GM12872 (cell line): ENCODE results near the gene IL4.

Experiments
- TF ChIP-seq, protein P1 (sequence below): IDR thresholded peaks from 3 replicates; pipeline ENCODE4 v1.5.1; 2011; ENCODE audit warnings: low read depth, mild to moderate bottlenecking, low read length, moderate library complexity; ENCODE audit not compliant: insufficient read depth

IL4 gene

DNA sequence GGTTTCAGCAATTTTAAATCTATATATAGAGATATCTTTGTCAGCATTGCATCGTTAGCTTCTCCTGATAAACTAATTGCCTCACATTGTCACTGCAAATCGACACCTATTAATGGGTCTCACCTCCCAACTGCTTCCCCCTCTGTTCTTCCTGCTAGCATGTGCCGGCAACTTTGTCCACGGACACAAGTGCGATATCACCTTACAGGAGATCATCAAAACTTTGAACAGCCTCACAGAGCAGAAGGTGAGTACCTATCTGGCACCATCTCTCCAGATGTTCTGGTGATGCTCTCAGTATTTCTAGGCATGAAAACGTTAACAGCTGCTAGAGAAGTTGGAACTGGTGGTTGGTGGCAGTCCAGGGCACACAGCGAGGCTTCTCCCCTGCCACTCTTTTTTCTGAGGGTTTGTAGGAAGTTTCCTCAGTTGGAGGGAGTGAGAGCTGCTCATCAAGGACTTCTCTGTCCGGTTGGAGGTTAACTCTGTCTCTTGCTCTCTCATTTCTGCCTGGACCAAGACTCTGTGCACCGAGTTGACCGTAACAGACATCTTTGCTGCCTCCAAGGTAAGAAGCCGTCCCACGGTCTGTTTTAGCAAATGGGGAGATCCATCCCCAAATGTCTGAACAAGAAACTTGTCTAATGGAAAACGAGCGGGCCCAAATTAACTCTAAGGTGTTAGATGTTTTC, at the start of gene IL4:
Gene IL4 (plus strand): TSS at position 51 of the 692 bp plus-strand sequence. CDS start 62 bp downstream, at position 113.
- TF ChIP-seq, protein P1, sequence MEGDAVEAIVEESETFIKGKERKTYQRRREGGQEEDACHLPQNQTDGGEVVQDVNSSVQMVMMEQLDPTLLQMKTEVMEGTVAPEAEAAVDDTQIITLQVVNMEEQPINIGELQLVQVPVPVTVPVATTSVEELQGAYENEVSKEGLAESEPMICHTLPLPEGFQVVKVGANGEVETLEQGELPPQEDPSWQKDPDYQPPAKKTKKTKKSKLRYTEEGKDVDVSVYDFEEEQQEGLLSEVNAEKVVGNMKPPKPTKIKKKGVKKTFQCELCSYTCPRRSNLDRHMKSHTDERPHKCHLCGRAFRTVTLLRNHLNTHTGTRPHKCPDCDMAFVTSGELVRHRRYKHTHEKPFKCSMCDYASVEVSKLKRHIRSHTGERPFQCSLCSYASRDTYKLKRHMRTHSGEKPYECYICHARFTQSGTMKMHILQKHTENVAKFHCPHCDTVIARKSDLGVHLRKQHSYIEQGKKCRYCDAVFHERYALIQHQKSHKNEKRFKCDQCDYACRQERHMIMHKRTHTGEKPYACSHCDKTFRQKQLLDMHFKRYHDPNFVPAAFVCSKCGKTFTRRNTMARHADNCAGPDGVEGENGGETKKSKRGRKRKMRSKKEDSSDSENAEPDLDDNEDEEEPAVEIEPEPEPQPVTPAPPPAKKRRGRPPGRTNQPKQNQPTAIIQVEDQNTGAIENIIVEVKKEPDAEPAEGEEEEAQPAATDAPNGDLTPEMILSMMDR = no peak

DNA sequence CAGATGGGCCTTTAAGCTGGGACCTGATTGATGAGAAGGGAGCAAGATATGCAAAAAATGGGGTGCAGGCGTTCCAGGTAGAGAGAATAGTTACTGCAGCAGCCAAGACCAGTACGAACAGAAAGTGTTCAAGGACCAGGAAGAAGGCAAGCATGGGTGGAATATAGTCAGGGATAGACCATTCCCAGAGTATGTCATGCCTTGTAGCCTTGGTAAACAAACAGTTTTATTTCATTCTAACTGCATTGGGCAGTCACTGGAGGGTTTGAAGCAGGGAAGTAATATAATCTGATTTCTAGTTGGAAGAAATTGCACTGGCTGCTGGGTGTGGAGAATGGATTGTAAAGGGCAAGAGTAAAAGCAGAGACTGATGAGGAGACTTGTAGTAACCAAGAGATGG, 46.3 kb upstream of the IL4 start:
- TF ChIP-seq, protein P1 = no peak

DNA sequence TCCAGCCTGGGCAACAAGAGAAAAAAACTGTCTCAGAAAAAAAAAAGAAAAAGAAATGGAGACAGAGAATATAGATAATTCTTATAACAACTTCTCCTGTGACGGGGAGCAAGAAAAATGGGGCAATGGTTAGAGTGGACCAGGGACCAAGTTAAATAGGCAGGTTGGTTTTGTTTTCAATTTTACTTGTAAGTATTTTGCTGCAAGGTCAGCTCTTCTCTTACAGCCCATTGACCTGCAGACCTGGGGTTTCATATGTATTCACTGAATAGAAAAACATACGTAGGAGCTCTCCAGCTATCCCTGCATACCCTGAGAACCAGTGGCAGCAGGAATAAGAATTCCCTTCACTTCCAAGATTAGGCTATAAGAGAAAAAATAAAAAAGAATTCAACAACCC, 45.0 kb upstream of the IL4 start:
- TF ChIP-seq, protein P1 = no peak

- TF ChIP-seq, protein P1 = no peak
These were observed 44.4 kb upstream of the IL4 start for GRCh38 chr5:132629230-132629944.

DNA sequence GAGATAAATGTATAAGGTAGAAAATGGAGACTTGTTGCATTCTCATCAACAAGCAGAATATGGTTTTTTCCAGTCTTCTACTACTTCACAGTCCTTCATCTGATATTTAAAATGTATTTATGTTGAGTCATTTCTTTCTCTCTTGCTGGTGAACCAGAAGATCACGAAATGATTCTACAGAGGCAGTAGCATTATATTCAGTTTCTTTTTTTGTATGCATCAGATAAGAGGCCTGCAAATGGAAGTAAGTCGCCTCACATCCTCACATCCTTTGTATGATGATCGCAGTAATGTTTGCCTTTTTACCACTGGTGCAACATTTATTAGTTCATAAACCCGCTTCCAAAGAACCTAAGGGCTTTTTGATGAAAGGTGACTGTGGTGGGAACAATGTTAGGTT, 37.9 kb upstream of the IL4 start:
- TF ChIP-seq, protein P1 = no peak

GRCh38 chr5:132637241-132637640, 36.5 kb upstream of the IL4 start:
- TF ChIP-seq, protein P1 = no peak

DNA sequence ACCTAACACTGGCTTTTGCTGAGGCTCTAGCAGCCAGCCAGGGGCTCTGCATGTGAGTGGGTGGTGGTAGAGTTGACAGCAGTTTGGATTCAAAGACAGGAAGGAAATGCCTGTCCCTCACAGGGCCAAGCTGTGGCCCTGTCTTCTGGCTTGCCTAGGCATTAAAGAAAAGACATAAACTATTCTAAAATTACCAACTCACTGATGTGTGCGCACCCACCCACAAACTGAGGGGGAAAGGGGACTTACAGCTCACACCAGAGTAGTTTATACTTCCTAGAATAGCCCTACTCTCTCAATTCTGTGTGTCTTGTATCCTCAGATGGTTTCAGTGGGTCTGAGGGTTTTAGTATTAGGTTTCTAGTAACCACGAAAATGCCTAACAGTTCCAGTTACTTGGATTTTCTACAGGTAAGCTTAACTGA, 34.1 kb upstream of the IL4 start:
- TF ChIP-seq, protein P1 = no peak
